ENCODE results near the gene DENND6B.

DNA sequence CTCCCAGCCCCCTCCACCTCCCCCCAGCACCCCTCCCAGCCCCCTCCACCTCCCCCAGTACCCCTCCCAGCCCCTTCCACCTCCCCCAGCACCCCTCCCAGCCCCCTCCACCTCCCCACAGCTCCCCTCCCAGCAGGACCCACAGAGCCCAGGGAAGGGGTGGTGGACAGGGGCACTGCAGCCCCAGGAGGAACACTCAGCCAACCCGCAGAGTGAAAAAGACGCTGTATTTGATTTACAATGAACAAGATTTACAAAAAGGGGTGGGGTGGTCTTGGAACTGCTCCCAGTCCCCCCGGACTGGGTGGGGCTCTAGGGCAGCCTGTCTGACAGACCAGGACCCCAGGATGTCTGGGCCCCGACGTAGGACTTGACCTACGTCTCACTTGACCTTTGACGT is 52.0 kb downstream of the DENND6B start:
- TF ChIP-seq USF2 (CRISPR knock-in tag; IDR thresholded peaks at IDR 0.05), result no peak
- TF ChIP-seq JUN (CRISPR knock-in tag; IDR thresholded peaks at IDR 0.05), result no peak
- TF ChIP-seq SP1 (CRISPR knock-in tag; conservative IDR thresholded peaks at IDR 0.05), result no peak
- no peak for TF ChIP-seq USF1 (CRISPR knock-in tag; IDR thresholded peaks at IDR 0.05)
- TF ChIP-seq, protein P1, sequence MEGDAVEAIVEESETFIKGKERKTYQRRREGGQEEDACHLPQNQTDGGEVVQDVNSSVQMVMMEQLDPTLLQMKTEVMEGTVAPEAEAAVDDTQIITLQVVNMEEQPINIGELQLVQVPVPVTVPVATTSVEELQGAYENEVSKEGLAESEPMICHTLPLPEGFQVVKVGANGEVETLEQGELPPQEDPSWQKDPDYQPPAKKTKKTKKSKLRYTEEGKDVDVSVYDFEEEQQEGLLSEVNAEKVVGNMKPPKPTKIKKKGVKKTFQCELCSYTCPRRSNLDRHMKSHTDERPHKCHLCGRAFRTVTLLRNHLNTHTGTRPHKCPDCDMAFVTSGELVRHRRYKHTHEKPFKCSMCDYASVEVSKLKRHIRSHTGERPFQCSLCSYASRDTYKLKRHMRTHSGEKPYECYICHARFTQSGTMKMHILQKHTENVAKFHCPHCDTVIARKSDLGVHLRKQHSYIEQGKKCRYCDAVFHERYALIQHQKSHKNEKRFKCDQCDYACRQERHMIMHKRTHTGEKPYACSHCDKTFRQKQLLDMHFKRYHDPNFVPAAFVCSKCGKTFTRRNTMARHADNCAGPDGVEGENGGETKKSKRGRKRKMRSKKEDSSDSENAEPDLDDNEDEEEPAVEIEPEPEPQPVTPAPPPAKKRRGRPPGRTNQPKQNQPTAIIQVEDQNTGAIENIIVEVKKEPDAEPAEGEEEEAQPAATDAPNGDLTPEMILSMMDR (IDR thresholded peaks at IDR 0.05), result no peak
- no peak for TF ChIP-seq ATF1 (CRISPR knock-in tag; IDR thresholded peaks at IDR 0.05)
- no peak for TF ChIP-seq NFATC4 (CRISPR knock-in tag; IDR thresholded peaks at IDR 0.05)
- no peak for TF ChIP-seq CREM (CRISPR knock-in tag; IDR thresholded peaks at IDR 0.05)
- no peak for TF ChIP-seq ZNF263 (CRISPR knock-in tag; IDR thresholded peaks at IDR 0.05; ENCODE audit: low read depth)
- TF ChIP-seq E2F4 (CRISPR knock-in tag; IDR thresholded peaks at IDR 0.05; ENCODE audit: borderline replicate concordance, low read depth), result no peak
- TF ChIP-seq ETV6 (CRISPR knock-in tag; IDR thresholded peaks at IDR 0.05), result no peak
- TF ChIP-seq TEAD4 (CRISPR knock-in tag; IDR thresholded peaks at IDR 0.05), result no peak

Data from WTC11 (cell line).